Endothelial cell of umbilical vein (primary cell): ENCODE measurements around the gene SRSF2.

Experiments
- CTCF ChIP-seq, 2 donors: IDR thresholded peaks; 1 replicate in 1 of 2; 2 replicates in 1 of 2; pipeline ENCODE4 v1.5.1; 2011; ENCODE audit warnings: low read length in 2 of 2, mild to moderate bottlenecking in 2 of 2, moderate library complexity in 2 of 2, control low read depth in 1 of 2, inconsistent platforms in 1 of 2, low read depth in 1 of 2; ENCODE audit not compliant: insufficient read depth in 1 of 2; ENCODE audit errors: extremely low read depth in 1 of 2
- POLR2A ChIP-seq: IDR thresholded peaks from 2 replicates; pipeline ENCODE4 v1.6.1; 2012; ENCODE audit warnings: low read depth, mild to moderate bottlenecking, control low read depth, low read length

GRCh38 chr17:76691379-76692191 lies 45.5 kb downstream of the SRSF2 start:
- no peak for TF ChIP-seq CTCF (IDR thresholded peaks at IDR 0.05; ENCODE audit: extremely low read depth in 1 of 2, insufficient read depth in 1 of 2, low read depth in 1 of 2, low read length in 2 of 2)
- no peak for TF ChIP-seq POLR2A
